Stomach (tissue), 4 donors: ENCODE measurements around the gene CDC20B.

Experiments
- CTCF ChIP-seq, 7 experiments: fragments of 450-650 bp in 4 of 7; fragments of 200-600 bp in 3 of 7; sonication (generic) in 3 of 7; IDR thresholded peaks; one replicate each; pipeline ENCODE4 v1.5.1; 2016 to 2019; ENCODE audit warnings: antibody characterized with exemption in 7 of 7, control low read depth in 2 of 7, mild to moderate bottlenecking in 1 of 7
- EP300 ChIP-seq: sonication (generic); formaldehyde crosslinking; IDR thresholded peaks from one replicate; pipeline ENCODE4 v1.6.1; 2017; ENCODE audit warnings: antibody characterized with exemption
- POLR2A ChIP-seq, 4 donors: fragments of 450-650 bp; IDR thresholded peaks; one replicate each; pipeline ENCODE4 v1.6.1; 2016; ENCODE audit warnings: antibody characterized with exemption in 4 of 4, control low read depth in 2 of 4, mild to moderate bottlenecking in 1 of 4, moderate library complexity in 1 of 4

- no peak for TF ChIP-seq CTCF (IDR thresholded peaks at IDR 0.05)
- no peak for TF ChIP-seq POLR2A (IDR thresholded peaks at IDR 0.05)
- no peak for TF ChIP-seq EP300
Measured at GRCh38 chr5:55063220-55063863, 109.6 kb downstream of the CDC20B start.
